GM23248 (cell line): ENCODE data around the gene RNF13. TPM values are rescaled to one million over a fixed set of nuclear protein-coding genes. Genes with fewer than 3 reads are reported as not detected.

Source experiments
- DNase-seq: peaks from one replicate; pipeline ENCODE4 v3.0.0-alpha.2; 2015
- H2AFZ ChIP-seq: fragments of 200-600 bp; sonication (generic); 2 replicates; pipeline ENCODE4 v1.6.1; 2016; ENCODE audit warnings: antibody characterized with exemption
- H3F3A ChIP-seq: fragments of 200-600 bp; sonication (generic); 2 replicates; pipeline ENCODE4 v1.6.1; 2016; ENCODE audit warnings: mild to moderate bottlenecking, antibody characterized with exemption, mixed run types; ENCODE audit not compliant: insufficient read depth
- H3K27ac ChIP-seq: fragments of 200-600 bp; sonication (generic); 2 replicates; pipeline ENCODE4 v1.5.1; 2016; ENCODE audit warnings: mild to moderate bottlenecking
- H3K27me3 ChIP-seq: fragments of 200-600 bp; sonication (generic); replicated peaks from 2 replicates; pipeline ENCODE4 v1.6.1; 2016; ENCODE audit warnings: mild to moderate bottlenecking; ENCODE audit not compliant: insufficient read depth
- H3K36me3 ChIP-seq: fragments of 200-600 bp; sonication (generic); 2 replicates; pipeline ENCODE4 v1.6.1; 2016; ENCODE audit warnings: low read depth, mild to moderate bottlenecking
- H3K4me1 ChIP-seq: fragments of 200-600 bp; sonication (generic); 2 replicates; pipeline ENCODE4 v1.6.1; 2016; ENCODE audit warnings: mild to moderate bottlenecking; ENCODE audit not compliant: insufficient read depth
- H3K4me2 ChIP-seq: fragments of 200-600 bp; sonication (generic); one replicate; pipeline ENCODE4 v1.6.1; 2016; ENCODE audit warnings: mild to moderate bottlenecking; ENCODE audit not compliant: unreplicated experiment
- H3K4me3 ChIP-seq: fragments of 200-600 bp; sonication (generic); 2 replicates; pipeline ENCODE4 v1.5.1; 2016; ENCODE audit warnings: mild to moderate bottlenecking
- H3K79me2 ChIP-seq: fragments of 200-600 bp; sonication (generic); 2 replicates; pipeline ENCODE4 v1.6.1; 2016; ENCODE audit warnings: mild to moderate bottlenecking; ENCODE audit not compliant: insufficient read depth
- H3K9ac ChIP-seq: fragments of 200-600 bp; sonication (generic); 2 replicates; pipeline ENCODE4 v1.6.1; 2016; ENCODE audit warnings: mild to moderate bottlenecking
- H3K9me2 ChIP-seq: fragments of 200-600 bp; sonication (generic); 2 replicates; pipeline ENCODE4 v1.6.1; 2016; ENCODE audit warnings: mixed run types, mild to moderate bottlenecking, moderate library complexity; ENCODE audit not compliant: insufficient read depth
- H3K9me3 ChIP-seq: fragments of 200-600 bp; sonication (generic); one replicate; pipeline ENCODE4 v1.6.1; 2017; ENCODE audit warnings: low read depth
- H4K20me1 ChIP-seq: fragments of 200-600 bp; sonication (generic); 2 replicates; pipeline ENCODE4 v1.6.0; 2016; ENCODE audit not compliant: insufficient read depth
- EZH2 ChIP-seq: fragments of 200-600 bp; sonication (generic); IDR thresholded peaks from 2 replicates; pipeline ENCODE4 v1.6.1; 2018; ENCODE audit warnings: antibody characterized with exemption, mild to moderate bottlenecking; ENCODE audit not compliant: insufficient read depth, poor library complexity, severe bottlenecking
- EZH2phosphoT487 ChIP-seq: fragments of 200-600 bp; sonication (generic); IDR thresholded peaks from 2 replicates; pipeline ENCODE4 v1.6.1; 2018; ENCODE audit warnings: antibody characterized with exemption, moderate library complexity, mild to moderate bottlenecking, low read depth; ENCODE audit not compliant: insufficient read depth
- WGBS, 2 experiments: methylation state at CpG; one replicate each; pipeline ENCODE4 v1.1.6; 2015 to 2017; ENCODE audit warnings: low lambda C conversion rate in 2 of 2, low coverage in 1 of 2; ENCODE audit errors: missing lambda C conversion rate in 2 of 2; 5-methylcytosine and 5-hydroxymethylcytosine counted together
- in situ Hi-C: fragments of 300-500 bp; cut with MboI; formaldehyde crosslinking; loops from 2 replicates; pipeline ENCODE4 v1.15.0; 2020
- polyA plus RNA-seq: library from polyadenylated mRNA; unstranded; fragments of >200 nt; fragmentation: Nextera tagmentation; extraction: Ambion mirVana; gene quantifications from 2 replicates; pipeline ENCODE4 v1.2.1, GENCODE V29; 2016
- total RNA-seq: library from RNA; depleted of rRNA; stranded (reverse); fragments of >200 nt; shearing (Covaris generic); gene quantifications from 2 replicates; pipeline ENCODE4 v1.2.3, GENCODE V29; 2014; rRNA removed

Gene RNF13, protein sequence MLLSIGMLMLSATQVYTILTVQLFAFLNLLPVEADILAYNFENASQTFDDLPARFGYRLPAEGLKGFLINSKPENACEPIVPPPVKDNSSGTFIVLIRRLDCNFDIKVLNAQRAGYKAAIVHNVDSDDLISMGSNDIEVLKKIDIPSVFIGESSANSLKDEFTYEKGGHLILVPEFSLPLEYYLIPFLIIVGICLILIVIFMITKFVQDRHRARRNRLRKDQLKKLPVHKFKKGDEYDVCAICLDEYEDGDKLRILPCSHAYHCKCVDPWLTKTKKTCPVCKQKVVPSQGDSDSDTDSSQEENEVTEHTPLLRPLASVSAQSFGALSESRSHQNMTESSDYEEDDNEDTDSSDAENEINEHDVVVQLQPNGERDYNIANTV
- 48.7 and 65.4 TPM in 2 replicates for total RNA-seq
- polyA plus RNA-seq = 100.0 and 103 TPM in 2 replicates

DNA sequence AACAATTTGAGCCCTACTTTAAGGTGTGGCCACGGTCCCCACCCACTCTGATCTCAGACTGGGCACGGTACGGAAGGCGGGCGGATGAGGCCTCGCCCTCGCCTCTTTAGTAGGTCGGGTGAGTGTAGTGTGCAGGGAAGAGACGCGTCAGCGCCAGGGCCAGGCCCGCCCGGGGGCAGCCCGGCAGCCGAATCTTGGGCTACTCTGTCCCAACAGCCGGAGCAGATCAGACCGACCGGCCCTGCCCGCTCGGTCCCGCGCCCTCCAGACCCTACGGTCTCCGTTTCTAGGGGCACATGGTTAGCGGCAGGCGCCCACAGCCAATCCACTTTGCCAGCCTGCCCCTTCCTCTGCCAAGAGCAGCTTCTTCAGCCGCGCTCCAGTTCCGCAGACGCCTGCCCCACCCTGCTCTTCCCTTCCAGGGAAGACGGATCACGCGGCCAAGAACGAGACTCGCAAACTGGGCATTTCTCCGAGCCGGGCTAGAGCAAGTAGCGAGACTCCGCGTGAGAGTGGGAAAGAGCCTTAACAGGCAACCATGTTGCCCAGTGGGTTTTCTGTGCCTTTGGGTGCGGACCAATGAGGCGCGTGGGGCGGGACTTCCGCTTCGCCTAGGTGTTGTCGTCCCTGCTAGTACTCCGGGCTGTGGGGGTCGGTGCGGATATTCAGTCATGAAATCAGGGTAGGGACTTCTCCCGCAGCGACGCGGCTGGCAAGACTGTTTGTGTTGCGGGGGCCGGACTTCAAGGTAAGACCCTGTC lies at the start of gene RNF13:
Gene RNF13, plus strand, starts transcription at position 610 of the 761 bp plus-strand sequence. CDS start 32,812 bp downstream, outside the sequence.
- H3K79me2 ChIP-seq = peaks cover 45% of the 10 kb centered on the region
- H3F3A ChIP-seq = peaks cover 44% of the 10 kb centered on the region
- in situ Hi-C loops = no loop called here
- TF ChIP-seq EZH2phosphoT487 (no peak), EZH2 (no peak)
- H3K27ac ChIP-seq = peak within 1 kb of the TSS; percentile 95
- H3K9me2 ChIP-seq = no peaks in the 10 kb centered on the region
- peak within 1 kb of the TSS; percentile 93 for H3K9ac ChIP-seq
- peak within 1 kb of the TSS; percentile 91 for H2AFZ ChIP-seq
- no peaks in the 10 kb centered on the region for H3K27me3 ChIP-seq
- peak; percentile 99 for DNase-seq
- H3K4me3 ChIP-seq = peak within 1 kb of the TSS; percentile 91
- peak within 1 kb of the TSS; percentile 94 for H3K4me2 ChIP-seq
- H3K4me1 ChIP-seq = peaks cover 41% of the 10 kb centered on the region
- no peaks in the 10 kb centered on the region for H3K9me3 ChIP-seq
- WGBS, 2 experiments = 1 to 2% methylated on average over 54 to 56 of the region's 56 CpGs
- H3K36me3 ChIP-seq = no peaks in the 10 kb centered on the region
- H4K20me1 ChIP-seq = no peaks in the 10 kb centered on the region

- H3K9me3 ChIP-seq = no peaks in the 10 kb centered on the region
- WGBS, 2 experiments = 40 to 51% methylated on average over 3 of the region's 3 CpGs
- H3K9me2 ChIP-seq = no peaks in the 10 kb centered on the region
- no peaks in the 10 kb centered on the region for H4K20me1 ChIP-seq
- no peaks in the 10 kb centered on the region for H3K36me3 ChIP-seq
- in situ Hi-C loops = loop anchor here (25.0 kb wide), 1 partner anchor 449 kb away; no protein-coding TSS in a partner anchor
- TF ChIP-seq EZH2phosphoT487 (no peak), EZH2 (no peak)
- H3K27ac ChIP-seq = no peak overlapping the region
- no peak overlapping the region for H3K4me2 ChIP-seq
- no peak overlapping the region for H3K4me3 ChIP-seq
- no peak for DNase-seq
- H3K79me2 ChIP-seq = no peaks in the 10 kb centered on the region
- H3K9ac ChIP-seq = no peak overlapping the region
- H3K27me3 ChIP-seq = peaks cover 5% of the 10 kb centered on the region; the same call in 1 of the 2 replicates
- H3K4me1 ChIP-seq = no peaks in the 10 kb centered on the region
- no peaks in the 10 kb centered on the region for H3F3A ChIP-seq
- no peak overlapping the region for H2AFZ ChIP-seq
These were observed 49.3 kb upstream of the RNF13 start for GRCh38 chr3:149763565-149764195.

DNA sequence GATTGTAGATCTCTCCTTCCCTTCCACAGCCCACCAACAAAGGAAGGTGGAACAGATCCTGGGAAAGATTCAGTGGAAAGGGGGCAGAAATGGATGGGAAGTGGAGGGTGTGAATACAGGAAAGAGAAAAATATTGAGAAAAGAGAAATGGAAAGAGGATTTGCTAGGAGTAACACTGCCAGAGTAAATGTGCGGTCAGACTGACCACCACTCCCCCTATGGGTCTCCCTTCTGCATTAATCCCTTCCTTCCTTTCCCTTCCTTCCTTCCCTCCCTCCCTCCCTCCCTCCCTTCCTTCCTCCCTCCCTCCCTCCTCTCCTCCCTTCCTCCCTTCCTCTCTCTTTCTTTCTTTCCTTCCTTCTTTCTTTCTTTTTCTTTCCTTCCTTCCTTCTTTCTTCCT lies 48.7 kb upstream of the RNF13 start:
- TF ChIP-seq EZH2 (no peak), EZH2phosphoT487 (no peak)
- Histone ChIP-seq H3K9me2 (no peaks in the 10 kb centered on the region), H3K9ac (no peak overlapping the region), H4K20me1 (no peaks in the 10 kb centered on the region), H3K27me3 (peaks cover 5% of the 10 kb centered on the region; the same call in 1 of the 2 replicates), H3K27ac (no peak overlapping the region), H3K79me2 (no peaks in the 10 kb centered on the region), H3K4me1 (no peaks in the 10 kb centered on the region), H3K4me2 (no peak overlapping the region), H3K4me3 (no peak overlapping the region), H2AFZ (no peak overlapping the region), H3K9me3 (no peaks in the 10 kb centered on the region), H3F3A (no peaks in the 10 kb centered on the region), H3K36me3 (no peaks in the 10 kb centered on the region)
- WGBS, 2 experiments = 93 to 100% methylated on average over 1 of the region's 1 CpG
- in situ Hi-C loops = loop anchor here (25.0 kb wide), 1 partner anchor 448 kb away; no protein-coding TSS in a partner anchor
- DNase-seq = no peak
